ENCODE measurements around the gene CD52.

GRCh38 chr1:26293911-26294463, 23.8 kb upstream of the CD52 start:
- TF ChIP-seq CTCF (IDR thresholded peaks at IDR 0.05): no peak
- no peak for TF ChIP-seq EP300 (IDR thresholded peaks at IDR 0.05)
- TF ChIP-seq POLR2AphosphoS5 (IDR thresholded peaks at IDR 0.05): no peak
- no peak for TF ChIP-seq POLR2A (IDR thresholded peaks at IDR 0.05)

Measured in suprapubic skin (tissue), 4 donors.